ENCODE data around the gene SF3B3. TPM values are rescaled to one million over a fixed set of nuclear protein-coding genes. Genes with fewer than 3 reads are reported as not detected.
A peak's percentile ranks its signal among the peaks of the same experiment; 100 is the strongest.

SF3B3 gene
- total and polyA plus RNA-seq, 10 donors = 70.3 to 256 (median 103) TPM

DNA sequence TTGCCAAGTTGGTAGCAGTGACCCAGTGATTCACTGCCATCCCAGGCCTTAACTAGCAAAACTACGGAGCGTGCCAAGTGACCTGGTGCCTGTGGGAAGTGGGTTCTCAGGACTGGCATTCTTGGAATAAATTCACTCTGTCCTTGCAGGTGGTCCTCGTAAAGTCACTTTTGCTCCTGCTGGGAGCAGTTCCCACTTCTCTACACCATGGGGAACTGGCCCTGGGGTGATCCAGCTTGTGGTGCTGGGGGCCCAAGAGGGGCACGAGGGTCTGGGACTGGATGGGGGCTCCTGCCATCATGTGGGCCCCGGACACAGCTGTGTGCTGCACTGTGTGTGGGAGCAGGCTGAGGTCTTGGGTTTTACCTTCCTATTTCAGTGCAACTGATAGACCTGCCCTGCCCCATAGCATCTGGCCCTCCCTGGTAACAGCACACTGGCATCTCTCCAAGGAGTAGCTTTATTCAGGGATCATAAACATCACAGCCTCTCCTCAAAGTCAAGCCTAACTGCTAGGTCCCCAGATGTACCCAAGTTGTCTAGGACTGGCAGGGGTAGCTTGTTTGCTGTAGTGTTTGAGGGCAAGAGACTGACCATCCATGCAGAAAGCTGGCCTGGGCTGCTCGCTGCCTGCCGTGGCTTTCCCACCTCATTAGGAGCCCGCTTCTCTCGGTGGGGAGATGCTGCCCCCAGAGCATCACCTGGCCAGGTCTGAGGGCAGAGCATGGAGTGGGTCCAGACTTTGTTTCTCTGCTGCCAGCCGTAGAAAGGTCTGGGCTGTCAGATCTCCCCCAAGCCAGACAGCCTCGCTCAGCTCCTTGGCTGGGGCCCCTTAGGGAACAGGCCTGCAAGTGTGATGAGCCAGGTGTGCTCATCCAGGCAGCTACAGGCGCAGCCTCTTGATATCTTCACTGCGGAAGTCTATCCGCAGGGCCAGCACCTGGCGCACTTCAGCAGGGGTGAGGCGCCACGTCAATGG is 43.2 kb upstream of the SF3B3 start:
- 91 to 97% (median 93%) methylated on average over 17 of the region's 17 CpGs for WGBS, 5 donors
- Histone ChIP-seq H3K27me3 (replicated peaks in 1 of 7) (no peaks in the 10 kb centered on the region), H3K4me1 (peaks cover 0 to 19% (median 7%) of the 10 kb centered on the region in 6 donors), H3K36me3 (peaks cover 0 to 98% (median 65%) of the 10 kb centered on the region in 6 donors), H3K4me3 (no peak overlapping the region), H3K9me3 (no peaks in the 10 kb centered on the region), H3K27ac (no peak overlapping the region)
- intact Hi-C loops (cut with DNase I; ENCODE audit: low total_unique reads) = no loop called here
- DNase-seq = no peak
- TF ChIP-seq POLR2AphosphoS5 (IDR thresholded peaks at IDR 0.05) = no peak
- TF ChIP-seq CTCF (IDR thresholded peaks at IDR 0.05 in 8 of 11, conservative IDR thresholded peaks at IDR 0.05 in 3 of 11) = no peak
- no peak for TF ChIP-seq POLR2A (IDR thresholded peaks at IDR 0.05)

GRCh38 chr16:70481929-70482536 is 41.6 kb upstream of the SF3B3 start:
- WGBS, 5 donors = 86 to 92% (median 88%) methylated on average over 7 of the region's 7 CpGs
- peaks cover 0 to 98% (median 74%) of the 10 kb centered on the region in 6 donors for H3K36me3 ChIP-seq
- no peak overlapping the region for H3K27ac ChIP-seq
- H3K9me3 ChIP-seq = no peaks in the 10 kb centered on the region
- H3K4me3 ChIP-seq = no peak overlapping the region
- no peak for DNase-seq
- no peaks in the 10 kb centered on the region for H3K27me3 ChIP-seq (replicated peaks in 1 of 7)
- peaks cover 0 to 14% (median 7%) of the 10 kb centered on the region in 6 donors for H3K4me1 ChIP-seq
- TF ChIP-seq POLR2A (IDR thresholded peaks at IDR 0.05) = no peak
- intact Hi-C loops (cut with DNase I; ENCODE audit: low total_unique reads) = no loop called here

GRCh38 chr16:70482624-70483023 is 41.0 kb upstream of the SF3B3 start:
- no peak for DNase-seq
- H3K4me3 ChIP-seq = no peak overlapping the region
- TF ChIP-seq CTCF (IDR thresholded peaks at IDR 0.05 in 8 of 11, conservative IDR thresholded peaks at IDR 0.05 in 3 of 11) = no peak
- TF ChIP-seq POLR2AphosphoS5 (IDR thresholded peaks at IDR 0.05) = peak in 1 of 3 donors; percentile 16
- no peak for TF ChIP-seq POLR2A (IDR thresholded peaks at IDR 0.05)
- intact Hi-C loops (cut with DNase I; ENCODE audit: low total_unique reads) = no loop called here
- H3K4me1 ChIP-seq = peaks cover 0 to 14% (median 7%) of the 10 kb centered on the region in 6 donors
- 83 to 89% (median 87%) methylated on average over 5 of the region's 5 CpGs for WGBS, 5 donors
- H3K27ac ChIP-seq = no peak overlapping the region
- H3K9me3 ChIP-seq = no peaks in the 10 kb centered on the region
- no peaks in the 10 kb centered on the region for H3K27me3 ChIP-seq (replicated peaks in 1 of 7)
- H3K36me3 ChIP-seq = peaks cover 0 to 98% (median 75%) of the 10 kb centered on the region in 6 donors

- intact Hi-C loops (cut with DNase I; ENCODE audit: low total_unique reads) = no loop called here
- H3K36me3 ChIP-seq = peaks cover 0 to 98% (median 75%) of the 10 kb centered on the region in 6 donors
These were observed 40.2 kb upstream of the SF3B3 start for GRCh38 chr16:70483426-70483825.

More at GRCh38 chr16:70483426-70483825, 40.2 kb upstream of the SF3B3 start:
- Histone ChIP-seq H3K4me1 (peaks cover 0 to 11% (median 6%) of the 10 kb centered on the region in 6 donors), H3K4me3 (no peak overlapping the region), H3K27me3 (replicated peaks in 1 of 7) (no peaks in the 10 kb centered on the region), H3K27ac (no peak overlapping the region), H3K9me3 (no peaks in the 10 kb centered on the region)
- TF ChIP-seq POLR2A (IDR thresholded peaks at IDR 0.05) (no peak), POLR2AphosphoS5 (IDR thresholded peaks at IDR 0.05) (no peak), CTCF (IDR thresholded peaks at IDR 0.05 in 8 of 11, conservative IDR thresholded peaks at IDR 0.05 in 3 of 11) (no peak)
- WGBS, 5 donors = 63 to 94% (median 83%) methylated on average over 5 of the region's 5 CpGs
- DNase-seq = no peak

Data from spleen (tissue), 11 donors.